ENCODE results near the gene NAT9.

NAT9 gene

GRCh38 chr17:74776044-74776962 lies at the start of gene NAT9:
NAT9 (minus strand) TSS chr17:74776345; CDS start chr17:74775698, 647 bp downstream.
- DNase-seq (ENCODE audit: low read depth): peak; percentile 59

GRCh38 chr17:74824961-74825627 lies 48.9 kb upstream of the NAT9 start:
- DNase-seq (ENCODE audit: low read depth): no peak

- no peak for DNase-seq (ENCODE audit: low read depth)
Measured at GRCh38 chr17:74822939-74823367, 46.8 kb upstream of the NAT9 start.

- no peak for DNase-seq (ENCODE audit: low read depth)
Measured at GRCh38 chr17:74822335-74822938, 46.3 kb upstream of the NAT9 start.

- no peak for DNase-seq (ENCODE audit: low read depth)
Measured at GRCh38 chr17:74821655-74822334, 45.6 kb upstream of the NAT9 start.

GRCh38 chr17:74819801-74820436 lies 43.8 kb upstream of the NAT9 start:
- no peak for DNase-seq (ENCODE audit: low read depth)

GRCh38 chr17:74818291-74818938 lies 42.3 kb upstream of the NAT9 start:
- no peak for DNase-seq (ENCODE audit: low read depth)

GRCh38 chr17:74816905-74817620 lies 40.9 kb upstream of the NAT9 start:
- DNase-seq (ENCODE audit: low read depth): no peak

- no peak for DNase-seq (ENCODE audit: low read depth)
Measured at GRCh38 chr17:74815550-74816370, 39.6 kb upstream of the NAT9 start.

GRCh38 chr17:74815067-74815466 lies 38.9 kb upstream of the NAT9 start:
- DNase-seq (ENCODE audit: low read depth): no peak

- no peak for DNase-seq (ENCODE audit: low read depth)
Measured at GRCh38 chr17:74814453-74814852, 38.3 kb upstream of the NAT9 start.

GRCh38 chr17:74812109-74813009 lies 36.2 kb upstream of the NAT9 start:
- DNase-seq (ENCODE audit: low read depth): no peak

- no peak for DNase-seq (ENCODE audit: low read depth)
Measured at GRCh38 chr17:74810699-74811485, 34.7 kb upstream of the NAT9 start.

GRCh38 chr17:74808714-74809430 lies 32.7 kb upstream of the NAT9 start:
- DNase-seq (ENCODE audit: low read depth): no peak

- no peak for DNase-seq (ENCODE audit: low read depth)
Measured at GRCh38 chr17:74807925-74808324, 31.8 kb upstream of the NAT9 start.

- no peak for DNase-seq (ENCODE audit: low read depth)
Measured at GRCh38 chr17:74807441-74807840, 31.3 kb upstream of the NAT9 start.

- DNase-seq (ENCODE audit: low read depth): no peak
Measured at GRCh38 chr17:74806334-74806733, 30.2 kb upstream of the NAT9 start.

Measured in HS-27A (cell line).